Measurements from ENCODE around the gene SRP68.

GRCh38 chr17:76014100-76014924, 58.0 kb downstream of the SRP68 start:
- TF ChIP-seq POLR2A (IDR thresholded peaks at IDR 0.05) (no peak), CTCF (IDR thresholded peaks at IDR 0.05) (peak; percentile 86 to 98 (median 92))

Measured in body of pancreas (tissue), 4 donors.